Measurements from ENCODE around the gene NCKAP5. TPM values are rescaled to one million over a fixed set of nuclear protein-coding genes. Genes with fewer than 3 reads are reported as not detected.

Gene NCKAP5
- total and polyA plus RNA-seq, 7 donors: 0.03 to 1.2 (median 0.22) TPM

DNA sequence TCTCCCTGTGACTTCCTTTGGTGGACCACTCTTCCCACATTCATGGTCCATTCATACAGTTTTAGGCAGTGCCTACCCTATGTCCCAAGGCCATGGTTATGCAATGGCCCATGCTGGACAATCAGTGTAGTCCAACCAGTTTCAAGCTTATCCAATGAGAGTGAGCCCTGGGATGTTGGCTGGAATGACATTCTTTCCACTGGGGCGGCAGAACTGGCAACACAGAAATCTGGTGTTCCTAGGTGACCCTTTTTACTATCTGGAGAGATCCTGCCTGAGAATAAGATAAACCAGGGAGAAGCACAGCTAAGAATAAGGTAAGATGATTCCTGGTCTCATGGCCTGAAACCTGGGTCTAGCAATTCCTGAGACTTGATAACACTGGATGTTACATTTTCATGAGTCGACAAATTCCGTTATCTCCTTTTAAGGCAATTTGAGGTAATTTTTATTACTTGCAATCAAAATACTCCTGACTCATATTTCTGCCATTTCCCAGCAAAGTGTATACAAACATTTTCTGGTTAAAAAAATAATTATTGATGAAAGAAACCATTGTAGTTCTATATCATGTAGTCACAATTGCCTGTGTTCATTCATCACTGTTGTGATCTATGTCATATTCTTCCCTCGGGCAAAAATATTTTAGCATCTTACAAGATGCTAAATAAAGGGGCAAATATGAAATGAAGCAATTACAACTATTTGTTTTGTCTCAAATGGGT is 626.8 kb downstream of the NCKAP5 start:
- H3K9me3 ChIP-seq: no peaks in the 10 kb centered on the region
- TF ChIP-seq, protein P1, sequence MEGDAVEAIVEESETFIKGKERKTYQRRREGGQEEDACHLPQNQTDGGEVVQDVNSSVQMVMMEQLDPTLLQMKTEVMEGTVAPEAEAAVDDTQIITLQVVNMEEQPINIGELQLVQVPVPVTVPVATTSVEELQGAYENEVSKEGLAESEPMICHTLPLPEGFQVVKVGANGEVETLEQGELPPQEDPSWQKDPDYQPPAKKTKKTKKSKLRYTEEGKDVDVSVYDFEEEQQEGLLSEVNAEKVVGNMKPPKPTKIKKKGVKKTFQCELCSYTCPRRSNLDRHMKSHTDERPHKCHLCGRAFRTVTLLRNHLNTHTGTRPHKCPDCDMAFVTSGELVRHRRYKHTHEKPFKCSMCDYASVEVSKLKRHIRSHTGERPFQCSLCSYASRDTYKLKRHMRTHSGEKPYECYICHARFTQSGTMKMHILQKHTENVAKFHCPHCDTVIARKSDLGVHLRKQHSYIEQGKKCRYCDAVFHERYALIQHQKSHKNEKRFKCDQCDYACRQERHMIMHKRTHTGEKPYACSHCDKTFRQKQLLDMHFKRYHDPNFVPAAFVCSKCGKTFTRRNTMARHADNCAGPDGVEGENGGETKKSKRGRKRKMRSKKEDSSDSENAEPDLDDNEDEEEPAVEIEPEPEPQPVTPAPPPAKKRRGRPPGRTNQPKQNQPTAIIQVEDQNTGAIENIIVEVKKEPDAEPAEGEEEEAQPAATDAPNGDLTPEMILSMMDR (IDR thresholded peaks at IDR 0.05): no peak
- no peak overlapping the region for H3K27ac ChIP-seq
- H3K27me3 ChIP-seq (ENCODE audit: insufficient read depth in 3 of 3, low read length in 2 of 3): no peaks in the 10 kb centered on the region
- no peaks in the 10 kb centered on the region for H3K4me1 ChIP-seq
- H3K36me3 ChIP-seq (ENCODE audit: insufficient read depth in 1 of 2, low read depth in 1 of 2): no peaks in the 10 kb centered on the region
- WGBS, 3 donors: 89 to 92% (median 91%) methylated on average over 4 of the region's 4 CpGs
- DNase-seq: no peak
- no peak overlapping the region for H3K4me3 ChIP-seq
- intact Hi-C loops (cut with DNase I): no loop called here
- no peak for ATAC-seq

DNA sequence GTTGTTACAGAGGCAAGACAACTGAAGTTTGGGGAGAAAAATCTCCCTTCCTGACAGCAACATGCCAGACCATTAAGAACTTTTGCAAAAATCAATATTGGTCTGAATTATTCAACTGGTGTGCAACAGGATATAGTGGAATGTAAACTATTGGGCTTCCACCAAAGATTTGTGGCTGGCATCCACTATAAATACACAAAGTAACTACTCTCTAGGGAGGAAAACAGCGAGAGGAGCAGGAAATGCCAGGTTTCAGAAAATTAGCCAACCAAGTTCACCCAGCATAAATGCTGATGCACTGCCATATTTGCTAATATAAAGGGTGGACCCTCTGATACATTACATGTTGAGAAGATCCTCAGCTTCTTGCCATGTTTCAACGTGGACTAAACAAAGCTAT is 630.6 kb downstream of the NCKAP5 start:
- H3K9me3 ChIP-seq: no peaks in the 10 kb centered on the region
- no peaks in the 10 kb centered on the region for H3K36me3 ChIP-seq (ENCODE audit: insufficient read depth in 1 of 2, low read depth in 1 of 2)
- intact Hi-C loops (cut with DNase I): no loop called here
- 22 to 26% (median 24%) methylated on average over 2 of the region's 2 CpGs for WGBS, 3 donors
- TF ChIP-seq, protein P1 (IDR thresholded peaks at IDR 0.05): no peak
- H3K4me3 ChIP-seq: no peak overlapping the region
- ATAC-seq (no peak), DNase-seq (no peak)
- H3K4me1 ChIP-seq: no peaks in the 10 kb centered on the region
- H3K27me3 ChIP-seq (ENCODE audit: insufficient read depth in 3 of 3, low read length in 2 of 3): no peaks in the 10 kb centered on the region
- H3K27ac ChIP-seq: no peak overlapping the region

DNA sequence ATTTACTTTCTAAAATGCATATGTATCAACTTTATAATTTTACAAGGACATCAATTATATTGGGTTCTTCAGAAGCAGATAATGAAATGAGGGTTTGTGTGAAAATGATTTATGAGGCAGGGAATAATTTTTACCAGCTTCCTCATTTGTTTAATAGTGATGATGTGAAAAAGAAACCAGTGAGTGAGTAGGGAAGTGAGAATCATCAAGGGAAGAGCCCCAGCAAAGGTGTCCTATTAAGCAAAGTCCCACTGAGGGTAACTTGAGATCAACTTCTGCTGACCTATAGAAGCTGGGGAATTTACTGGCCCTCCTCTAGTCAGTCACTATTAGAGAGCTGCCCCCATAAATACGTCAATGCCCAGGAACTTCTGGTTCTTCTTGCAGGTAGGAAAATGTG is 631.5 kb downstream of the NCKAP5 start:
- no peaks in the 10 kb centered on the region for H3K4me1 ChIP-seq
- no peak overlapping the region for H3K4me3 ChIP-seq
- H3K9me3 ChIP-seq: no peaks in the 10 kb centered on the region
- 45 to 76% (median 59%) methylated on average over 1 of the region's 1 CpG for WGBS, 3 donors
- DNase-seq (no peak), ATAC-seq (no peak)
- TF ChIP-seq, protein P1 (IDR thresholded peaks at IDR 0.05): no peak
- no peaks in the 10 kb centered on the region for H3K36me3 ChIP-seq (ENCODE audit: insufficient read depth in 1 of 2, low read depth in 1 of 2)
- no peaks in the 10 kb centered on the region for H3K27me3 ChIP-seq (ENCODE audit: insufficient read depth in 3 of 3, low read length in 2 of 3)
- intact Hi-C loops (cut with DNase I): no loop called here
- no peak overlapping the region for H3K27ac ChIP-seq

DNA sequence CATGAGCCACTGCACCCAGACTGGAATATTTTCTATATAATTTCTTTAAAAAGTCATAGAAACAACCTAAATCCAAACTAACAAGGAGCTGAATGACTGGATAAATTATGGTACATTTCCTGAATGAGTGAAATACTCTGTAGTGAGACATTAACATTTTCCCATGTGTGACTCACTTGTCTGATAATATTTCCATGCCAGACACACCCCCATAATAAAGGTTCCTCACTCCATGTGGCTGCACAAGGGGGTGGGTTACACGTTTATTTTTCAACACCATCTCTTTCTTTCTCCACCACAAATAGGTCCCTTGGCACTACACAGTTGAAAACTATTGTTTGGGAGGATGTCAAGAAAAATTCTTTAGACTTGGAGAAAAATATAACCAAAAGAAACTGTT is 632.0 kb downstream of the NCKAP5 start:
- H3K27me3 ChIP-seq (ENCODE audit: insufficient read depth in 3 of 3, low read length in 2 of 3): no peaks in the 10 kb centered on the region
- no peak for DNase-seq
- H3K36me3 ChIP-seq (ENCODE audit: insufficient read depth in 1 of 2, low read depth in 1 of 2): no peaks in the 10 kb centered on the region
- TF ChIP-seq, protein P1 (IDR thresholded peaks at IDR 0.05): no peak
- intact Hi-C loops (cut with DNase I): no loop called here
- no peak overlapping the region for H3K27ac ChIP-seq
- WGBS, 3 donors: 27 to 35% (median 28%) methylated on average over 1 of the region's 1 CpG
- no peak overlapping the region for H3K4me3 ChIP-seq
- H3K9me3 ChIP-seq: no peaks in the 10 kb centered on the region
- ATAC-seq: no peak
- no peaks in the 10 kb centered on the region for H3K4me1 ChIP-seq

DNA sequence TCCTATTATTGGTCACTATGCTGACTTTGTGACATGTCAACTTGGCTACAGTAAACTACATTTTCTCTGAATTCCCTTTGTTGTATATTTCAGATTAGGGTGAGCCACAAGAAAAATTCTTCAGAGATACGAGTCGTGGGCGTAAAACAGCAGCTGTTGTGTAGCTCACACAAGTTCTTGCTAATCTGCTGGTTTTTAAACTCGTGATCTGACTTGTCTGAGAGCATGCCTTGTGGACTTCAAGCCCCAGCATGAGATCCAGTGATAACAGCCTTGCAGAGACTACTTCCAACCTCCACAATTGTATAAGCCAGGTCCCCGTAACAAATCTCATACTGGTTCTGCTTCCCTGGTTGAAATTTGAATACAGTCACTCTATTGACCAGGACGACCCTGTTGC is 638.5 kb downstream of the NCKAP5 start:
- no peaks in the 10 kb centered on the region for H3K4me1 ChIP-seq
- H3K9me3 ChIP-seq: no peaks in the 10 kb centered on the region
- 42 to 58% (median 47%) methylated on average over 6 of the region's 6 CpGs for WGBS, 3 donors
- ATAC-seq (no peak), DNase-seq (no peak)
- H3K4me3 ChIP-seq: no peak overlapping the region
- TF ChIP-seq, protein P1 (IDR thresholded peaks at IDR 0.05): no peak
- intact Hi-C loops (cut with DNase I): no loop called here
- no peaks in the 10 kb centered on the region for H3K27me3 ChIP-seq (ENCODE audit: insufficient read depth in 3 of 3, low read length in 2 of 3)
- H3K27ac ChIP-seq: no peak overlapping the region
- no peaks in the 10 kb centered on the region for H3K36me3 ChIP-seq (ENCODE audit: insufficient read depth in 1 of 2, low read depth in 1 of 2)
